Measurements from ENCODE around the gene SETD3.

GRCh38 chr14:99357151-99357915 lies 123.3 kb downstream of the SETD3 start:
- TF ChIP-seq CTCF (IDR thresholded peaks at IDR 0.05) (no peak), ZFX (IDR thresholded peaks at IDR 0.05; ENCODE audit: borderline replicate concordance) (no peak)

Measured in 22Rv1 (cell line).